Cardiac ventricle fibroblast (primary cell): ENCODE results near the gene G0S2. TPM values are rescaled to one million over a fixed set of nuclear protein-coding genes. Genes with fewer than 3 reads are reported as not detected.

Experiments
- total RNA-seq: library from RNA; depleted of rRNA; stranded (reverse); fragments of >200 nt; gene quantifications from 2 replicates; pipeline ENCODE4 v1.2.3, GENCODE V29; 2015

Gene G0S2, protein sequence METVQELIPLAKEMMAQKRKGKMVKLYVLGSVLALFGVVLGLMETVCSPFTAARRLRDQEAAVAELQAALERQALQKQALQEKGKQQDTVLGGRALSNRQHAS
- 160 and 168 TPM in 2 replicates for total RNA-seq

DNA sequence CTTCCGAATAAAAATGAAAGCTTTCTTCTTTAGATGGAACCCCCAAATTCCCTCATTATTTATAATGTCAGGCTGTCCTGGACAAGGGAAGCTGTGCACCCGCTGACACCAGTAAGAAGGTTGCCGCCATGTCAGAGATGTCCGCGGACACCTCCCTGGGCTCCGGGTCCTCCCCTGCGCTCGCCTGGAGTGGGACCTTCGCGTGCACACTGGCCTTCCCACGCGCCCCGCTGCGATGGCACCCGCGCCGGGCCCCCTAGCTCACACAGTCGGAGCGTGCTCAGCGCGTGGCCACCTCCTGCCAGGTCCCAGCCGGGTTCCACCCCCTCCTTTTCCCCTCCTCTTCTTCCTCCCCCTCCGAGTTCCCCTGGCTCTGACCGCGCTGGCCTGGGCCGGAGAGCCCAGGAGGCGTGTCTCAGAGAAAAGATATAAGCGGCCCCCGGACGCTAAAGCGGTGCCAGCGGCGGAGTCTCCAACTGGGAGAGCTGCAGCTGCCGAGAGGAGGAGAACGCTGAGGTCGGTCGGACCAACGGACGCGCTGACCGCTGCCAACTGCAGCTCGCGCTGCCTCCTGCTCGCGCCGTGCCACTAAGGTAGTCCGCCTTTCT lies at the start of gene G0S2:
Gene G0S2 (plus strand): TSS at position 456 of the 608 bp plus-strand sequence. CDS start 273 bp downstream, outside the sequence.

DNA sequence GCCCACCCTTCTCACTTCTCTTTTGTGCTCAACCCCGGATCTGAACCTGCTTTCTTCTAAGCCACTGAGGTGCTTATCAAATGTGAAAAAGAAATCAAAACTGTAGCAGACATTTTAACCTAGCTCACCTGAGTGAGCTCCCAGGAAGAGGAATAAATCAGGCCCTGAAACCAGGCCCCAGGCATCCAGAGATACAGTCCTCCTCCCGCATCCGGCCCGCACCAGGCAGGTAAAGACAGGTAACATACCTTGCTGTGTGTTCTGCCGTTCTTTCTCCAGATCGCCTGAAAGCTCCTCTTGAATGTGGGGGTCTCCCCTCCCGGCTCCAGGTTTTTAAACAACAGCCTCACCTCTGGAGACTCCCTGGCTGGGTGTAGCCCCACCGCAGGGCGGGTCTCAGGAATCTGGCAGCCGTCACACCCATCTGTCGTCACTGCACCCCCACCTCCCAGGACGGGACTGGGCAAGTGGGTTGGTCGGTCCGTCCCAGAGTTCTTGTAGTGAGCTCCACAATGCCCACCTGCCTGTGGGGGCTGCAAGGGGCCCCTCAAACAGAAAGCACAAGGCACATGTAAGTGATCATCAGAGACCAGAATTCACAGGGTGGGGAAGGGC lies 23.0 kb upstream of the G0S2 start, which contains the start of gene LAMB3:
Gene LAMB3 (minus strand): TSS at position 305 of the 615 bp plus-strand sequence. CDS start 1,481 bp downstream, outside the sequence.

DNA sequence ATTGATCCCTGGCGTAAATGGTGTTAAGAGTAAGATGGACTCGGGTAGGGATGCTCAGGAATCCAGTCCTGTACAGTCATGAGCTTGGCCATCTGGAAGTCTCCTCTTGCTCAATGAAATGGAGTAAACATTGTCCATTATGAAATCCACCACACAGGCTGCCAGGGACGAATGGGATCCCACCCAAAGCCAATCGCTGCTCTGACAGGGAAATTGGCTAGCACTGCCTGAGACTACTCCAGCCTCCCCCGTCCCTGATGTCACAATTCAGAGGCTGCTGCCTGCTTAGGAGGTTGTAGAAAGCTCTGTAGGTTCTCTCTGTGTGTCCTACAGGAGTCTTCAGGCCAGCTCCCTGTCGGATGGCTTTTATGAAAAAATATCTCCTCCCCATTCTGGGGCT lies 29.4 kb downstream of the G0S2 start, which contains the start of gene HSD11B1:
Gene HSD11B1 (plus strand): TSS at position 263 of the 400 bp plus-strand sequence. CDS start 97 bp downstream, at position 360.

Other genes starting within 250 kb of the G0S2 start
- gene CAMK1G, start 91.7 kb upstream of the G0S2 start, total RNA-seq = not detected in 2 replicates
- gene LAMB3, start 23.0 kb upstream of the G0S2 start, total RNA-seq = 27.6 and 31.6 TPM in 2 replicates
- 134 and 142 TPM in 2 replicates for gene HSD11B1, start 29.4 kb downstream of the G0S2 start, total RNA-seq
- not detected in 2 replicates for gene TRAF3IP3, start 80.6 kb downstream of the G0S2 start, total RNA-seq
- 0.93 and 1.1 TPM in 2 replicates for gene C1orf74, start 109.1 kb downstream of the G0S2 start, total RNA-seq
- under 0.01 and 0.39 TPM in 2 replicates for gene IRF6, start 130.7 kb downstream of the G0S2 start, total RNA-seq
- 5.1 and 5.3 TPM in 2 replicates for gene UTP25, start 152.6 kb downstream of the G0S2 start, total RNA-seq